SHP77 treated with DMSO at 0.1 percent for 48 hours (cell line): ENCODE measurements around the gene SAP30L.

ENCODE experiments used
- DNase-seq: peaks from one replicate; lab custom pipeline; 2025; lab: John Stamatoyannopoulos, UW

Gene SAP30L

GRCh38 chr5:154509784-154510555 is 64.2 kb downstream of the SAP30L start:
- DNase-seq, result no peak
